ENCODE results near the gene TAF5L.

TAF5L gene

GRCh38 chr1:229620876-229621275 is 5.0 kb downstream of the TAF5L start:
- no peak for TF ChIP-seq USF1 (IDR thresholded peaks at IDR 0.05)
- no peak for TF ChIP-seq REST (IDR thresholded peaks at IDR 0.05; ENCODE audit: low read depth)
- no peak for TF ChIP-seq NFIC (IDR thresholded peaks at IDR 0.05)
- TF ChIP-seq MAX (IDR thresholded peaks at IDR 0.05): no peak
- no peak for TF ChIP-seq RAD21 (IDR thresholded peaks at IDR 0.05; ENCODE audit: low read depth)
- TF ChIP-seq YY1 (IDR thresholded peaks at IDR 0.05; ENCODE audit: low read depth): no peak
- no peak for TF ChIP-seq CEBPB (IDR thresholded peaks at IDR 0.05)
- no peak for TF ChIP-seq ZBTB7A (IDR thresholded peaks at IDR 0.05; ENCODE audit: low read depth)
- no peak for TF ChIP-seq TAF1 (IDR thresholded peaks at IDR 0.05; ENCODE audit: low read depth)
- no peak for TF ChIP-seq FOXM1 (IDR thresholded peaks at IDR 0.05; ENCODE audit: borderline replicate concordance, low read depth)
- TF ChIP-seq EGR1 (IDR thresholded peaks at IDR 0.05): no peak
- TF ChIP-seq TEAD4 (IDR thresholded peaks at IDR 0.05): no peak
- TF ChIP-seq EP300 (IDR thresholded peaks at IDR 0.05; ENCODE audit: borderline replicate concordance): no peak
- no peak for TF ChIP-seq TCF12 (IDR thresholded peaks at IDR 0.05; ENCODE audit: low read depth)
- TF ChIP-seq CREB1 (IDR thresholded peaks at IDR 0.05; ENCODE audit: low read depth): no peak

GRCh38 chr1:229619614-229620013 is 6.3 kb downstream of the TAF5L start:
- TF ChIP-seq TEAD4 (IDR thresholded peaks at IDR 0.05) (no peak), ZBTB7A (IDR thresholded peaks at IDR 0.05; ENCODE audit: low read depth) (no peak), EGR1 (IDR thresholded peaks at IDR 0.05) (no peak), TAF1 (IDR thresholded peaks at IDR 0.05; ENCODE audit: low read depth) (no peak), CEBPB (IDR thresholded peaks at IDR 0.05) (no peak), REST (IDR thresholded peaks at IDR 0.05; ENCODE audit: low read depth) (no peak)

GRCh38 chr1:229619002-229619401 is 6.9 kb downstream of the TAF5L start:
- no peak for TF ChIP-seq CREB1 (IDR thresholded peaks at IDR 0.05; ENCODE audit: low read depth)
- TF ChIP-seq ZBTB7A (IDR thresholded peaks at IDR 0.05; ENCODE audit: low read depth): no peak
- no peak for TF ChIP-seq USF1 (IDR thresholded peaks at IDR 0.05)
- no peak for TF ChIP-seq TCF12 (IDR thresholded peaks at IDR 0.05; ENCODE audit: low read depth)

GRCh38 chr1:229617351-229618100 is 8.4 kb downstream of the TAF5L start:
- TF ChIP-seq EP300 (IDR thresholded peaks at IDR 0.05; ENCODE audit: borderline replicate concordance) (no peak), CREB1 (IDR thresholded peaks at IDR 0.05; ENCODE audit: low read depth) (no peak), FOXM1 (IDR thresholded peaks at IDR 0.05; ENCODE audit: borderline replicate concordance, low read depth) (no peak), TCF12 (IDR thresholded peaks at IDR 0.05; ENCODE audit: low read depth) (no peak), REST (IDR thresholded peaks at IDR 0.05; ENCODE audit: low read depth) (no peak), TAF1 (IDR thresholded peaks at IDR 0.05; ENCODE audit: low read depth) (no peak), ZBTB7A (IDR thresholded peaks at IDR 0.05; ENCODE audit: low read depth) (no peak), USF1 (IDR thresholded peaks at IDR 0.05) (no peak)

Measured in Ishikawa (cell line).